ENCODE results near the gene RABGEF1. TPM values are rescaled to one million over a fixed set of nuclear protein-coding genes. Genes with fewer than 3 reads are reported as not detected.
"Not testable (repeated sequence)": the region's sequence is repeated elsewhere in the genome, so short reads cannot be mapped to it uniquely, and the experiment has no call there.

The RABGEF1 gene
- 21.7 and 27.0 TPM in 2 replicates for total RNA-seq (2014; rRNA removed; shearing (Covaris generic))
- polyA plus RNA-seq (2014; cell fraction: nucleus; rRNA removed), result 15.3 and 15.5 TPM in 2 replicates

GRCh38 chr7:66740302-66740979, at the start of gene RABGEF1:
Gene RABGEF1 (plus strand): TSS chr7:66740733. CDS start chr7:66771900, 31,167 bp downstream.
- peak; percentile 96 for DNase-seq (ENCODE audit: extremely low read depth, low read depth)

- no peak for DNase-seq (ENCODE audit: extremely low read depth, low read depth)
These were observed 47.2 kb upstream of the RABGEF1 start for GRCh38 chr7:66693331-66693730.

- DNase-seq (ENCODE audit: extremely low read depth, low read depth), result no peak
These were observed 46.2 kb upstream of the RABGEF1 start for GRCh38 chr7:66694286-66694685.

GRCh38 chr7:66695417-66695816, 45.1 kb upstream of the RABGEF1 start:
- DNase-seq (ENCODE audit: extremely low read depth, low read depth), result not testable (repeated sequence)

- DNase-seq (ENCODE audit: extremely low read depth, low read depth), result not testable (repeated sequence)
These were observed 44.4 kb upstream of the RABGEF1 start for GRCh38 chr7:66696134-66696533.

- DNase-seq (ENCODE audit: extremely low read depth, low read depth), result no peak
These were observed 43.8 kb upstream of the RABGEF1 start for GRCh38 chr7:66696774-66697191.

- no peak for DNase-seq (ENCODE audit: extremely low read depth, low read depth)
These were observed 42.8 kb upstream of the RABGEF1 start for GRCh38 chr7:66697449-66698438.

GRCh38 chr7:66698652-66699205, 41.8 kb upstream of the RABGEF1 start:
- DNase-seq (ENCODE audit: extremely low read depth, low read depth), result no peak

GRCh38 chr7:66699998-66700397, 40.5 kb upstream of the RABGEF1 start:
- no peak for DNase-seq (ENCODE audit: extremely low read depth, low read depth)

- DNase-seq (ENCODE audit: extremely low read depth, low read depth), result no peak
These were observed 39.9 kb upstream of the RABGEF1 start for GRCh38 chr7:66700633-66701131.

- DNase-seq (ENCODE audit: extremely low read depth, low read depth), result no peak
These were observed 32.7 kb upstream of the RABGEF1 start for GRCh38 chr7:66707825-66708224.

- not testable (repeated sequence) for DNase-seq (ENCODE audit: extremely low read depth, low read depth)
These were observed 29.8 kb upstream of the RABGEF1 start for GRCh38 chr7:66710752-66711151.

GRCh38 chr7:66713687-66714086, 26.8 kb upstream of the RABGEF1 start:
- DNase-seq (ENCODE audit: extremely low read depth, low read depth), result no peak

- not testable (repeated sequence) for DNase-seq (ENCODE audit: extremely low read depth, low read depth)
These were observed 23.9 kb upstream of the RABGEF1 start for GRCh38 chr7:66716634-66717033.

- DNase-seq (ENCODE audit: extremely low read depth, low read depth), result no peak
These were observed 20.0 kb upstream of the RABGEF1 start for GRCh38 chr7:66720561-66720960.

GRCh38 chr7:66725843-66726242, 14.7 kb upstream of the RABGEF1 start:
- no peak for DNase-seq (ENCODE audit: extremely low read depth, low read depth)

- DNase-seq (ENCODE audit: extremely low read depth, low read depth), result no peak
These were observed 13.5 kb upstream of the RABGEF1 start for GRCh38 chr7:66727058-66727457.

GRCh38 chr7:66728571-66728970, 12.0 kb upstream of the RABGEF1 start:
- no peak for DNase-seq (ENCODE audit: extremely low read depth, low read depth)

GRCh38 chr7:66729274-66729673, 11.3 kb upstream of the RABGEF1 start:
- DNase-seq (ENCODE audit: extremely low read depth, low read depth), result no peak

- no peak for DNase-seq (ENCODE audit: extremely low read depth, low read depth)
These were observed 8.5 kb upstream of the RABGEF1 start for GRCh38 chr7:66731986-66732385.

- no peak for DNase-seq (ENCODE audit: extremely low read depth, low read depth)
These were observed 8.1 kb upstream of the RABGEF1 start for GRCh38 chr7:66732439-66732838.
